A673 (cell line): Measurements from ENCODE around the gene CAPG. TPM values are rescaled to one million over a fixed set of nuclear protein-coding genes. Genes with fewer than 3 reads are reported as not detected.

Source experiments
- BruUV-seq: library from RNA; stranded (reverse); fragments of 400-500 nt; replicated peaks from 2 replicates; lab custom pipeline; 2021; lab: Mats Ljungman, UMichigan
- CTCF ChIA-PET: fragments of 300-600 bp; sonication (Branson Sonifier 250); formaldehyde crosslinking; loops from one replicate; lab custom pipeline; 2022; ENCODE audit warnings: antibody characterized with exemption; lab: Charles Lee
- POLR2A ChIA-PET: fragments of 300-600 bp; sonication (Branson Sonifier 250); formaldehyde crosslinking; loops from one replicate; lab custom pipeline; 2022; ENCODE audit warnings: antibody characterized with exemption; ENCODE audit not compliant: low non-redundant PET; lab: Charles Lee
- DNase-seq: peaks from one replicate; pipeline ENCODE4 v3.0.0-alpha.2; 2015; ENCODE audit warnings: low spot score
- H3K27ac ChIP-seq: fragments of 200-600 bp; sonication (generic); 2 replicates; pipeline ENCODE4 v1.5.1; 2016; ENCODE audit warnings: mixed run types, low read depth, mild to moderate bottlenecking, mixed read lengths, antibody characterized with exemption, low read length; ENCODE audit not compliant: poor library complexity, severe bottlenecking
- H3K27me3 ChIP-seq: fragments of 200-600 bp; sonication (generic); replicated peaks from 2 replicates; pipeline ENCODE4 v1.6.1; 2017; ENCODE audit warnings: mixed run types, low read depth, mild to moderate bottlenecking, mixed read lengths, antibody characterized with exemption, low read length; ENCODE audit not compliant: insufficient read depth, poor library complexity
- H3K36me3 ChIP-seq: fragments of 200-600 bp; sonication (generic); 2 replicates; pipeline ENCODE4 v1.6.1; 2016; ENCODE audit warnings: mixed run types, mild to moderate bottlenecking, mixed read lengths, antibody characterized with exemption, low read length; ENCODE audit not compliant: insufficient read depth, poor library complexity, severe bottlenecking
- H3K4me1 ChIP-seq: fragments of 200-600 bp; sonication (generic); 2 replicates; pipeline ENCODE4 v1.6.1; 2017; ENCODE audit warnings: mixed run types, mild to moderate bottlenecking, mixed read lengths, antibody characterized with exemption, low read length; ENCODE audit not compliant: insufficient read depth, poor library complexity, severe bottlenecking
- H3K4me3 ChIP-seq: fragments of 200-600 bp; sonication (generic); 2 replicates; pipeline ENCODE4 v1.5.1; 2016; ENCODE audit warnings: low read depth, mixed run types, mild to moderate bottlenecking, mixed read lengths, low read length; ENCODE audit not compliant: poor library complexity, severe bottlenecking
- H3K9me3 ChIP-seq: fragments of 200-600 bp; sonication (generic); 2 replicates; pipeline ENCODE4 v1.6.1; 2016; ENCODE audit warnings: mixed run types, low read depth, mild to moderate bottlenecking, mixed read lengths, antibody characterized with exemption, low read length; ENCODE audit not compliant: poor library complexity, severe bottlenecking
- CTCF ChIP-seq: fragments of 300-800, 200-600 bp; sonication (generic); conservative IDR thresholded peaks from 2 replicates; pipeline ENCODE4 v1.5.1; 2017; ENCODE audit warnings: low read depth, mild to moderate bottlenecking, antibody characterized with exemption, low read length, moderate library complexity, mixed read lengths
- EZH2 ChIP-seq: fragments of 200-600 bp; sonication (generic); IDR thresholded peaks from 2 replicates; pipeline ENCODE4 v1.6.1; 2017; ENCODE audit warnings: borderline replicate concordance, low read depth, mild to moderate bottlenecking, mixed read lengths, antibody characterized with exemption, low read length; ENCODE audit not compliant: poor library complexity, severe bottlenecking
- intact Hi-C: fragments of 100-400 bp; cut with micrococcal nuclease; formaldehyde crosslinking; loops from one replicate; pipeline ENCODE4 v1.10.0; 2022; ENCODE audit not compliant: unreplicated experiment
- total RNA-seq: library from RNA; stranded (reverse); gene quantifications from 2 replicates; pipeline ENCODE4 v1.2.3, GENCODE V29; 2021

CAPG gene
- total RNA-seq, 1 experiment from 2014 or later: 156 TPM

- no peaks in the 10 kb centered on the region for H3K4me1 ChIP-seq
- no peak for DNase-seq
- TF ChIP-seq EZH2: no peak
- TF ChIP-seq CTCF: no peak
- CTCF ChIA-PET: no interaction called here
- POLR2A ChIA-PET: no interaction called here
- H3K9me3 ChIP-seq: no peaks in the 10 kb centered on the region
- no peaks in the 10 kb centered on the region for H3K27me3 ChIP-seq
- intact Hi-C loops: no loop called here
- H3K27ac ChIP-seq: no peak overlapping the region
- no TSS peak for BruUV-seq
- no peaks in the 10 kb centered on the region for H3K36me3 ChIP-seq
- H3K4me3 ChIP-seq: no peak overlapping the region
These were observed 15.2 kb downstream of the CAPG start for GRCh38 chr2:85394976-85395375.

GRCh38 chr2:85394261-85394681, 15.9 kb downstream of the CAPG start:
- TF ChIP-seq CTCF (no peak), EZH2 (no peak)

GRCh38 chr2:85393836-85394235, 16.3 kb downstream of the CAPG start:
- ChIA-PET CTCF (no interaction called here), POLR2A (interaction anchor here (0.5 kb wide), 1 partner anchor 168 kb away, joined by 3 read pairs; no protein-coding TSS in a partner anchor)
- TF ChIP-seq CTCF (no peak), EZH2 (no peak)
- Histone ChIP-seq H3K27me3 (no peaks in the 10 kb centered on the region), H3K36me3 (no peaks in the 10 kb centered on the region), H3K4me3 (no peak overlapping the region), H3K4me1 (no peaks in the 10 kb centered on the region), H3K27ac (no peak overlapping the region), H3K9me3 (no peaks in the 10 kb centered on the region)
- intact Hi-C loops: no loop called here
- no peak for DNase-seq
- no TSS peak for BruUV-seq

More at GRCh38 chr2:85394261-85394681, 15.9 kb downstream of the CAPG start:
- no peaks in the 10 kb centered on the region for H3K9me3 ChIP-seq
- H3K27ac ChIP-seq: no peak overlapping the region
- POLR2A ChIA-PET: interaction anchor here (0.5 kb wide), 1 partner anchor 168 kb away, joined by 3 read pairs; no protein-coding TSS in a partner anchor
- intact Hi-C loops: no loop called here
- BruUV-seq: no TSS peak
- H3K4me1 ChIP-seq: no peaks in the 10 kb centered on the region
- H3K4me3 ChIP-seq: no peak overlapping the region
- H3K27me3 ChIP-seq: no peaks in the 10 kb centered on the region
- CTCF ChIA-PET: no interaction called here
- H3K36me3 ChIP-seq: no peaks in the 10 kb centered on the region
- DNase-seq: no peak
